IPS-20b (cell line): ENCODE measurements around the gene DPYD.

Source experiments
- H3K27ac ChIP-seq: one replicate; pipeline ENCODE4 v1.5.1; 2013; ENCODE audit warnings: low read length
- H3K27me3 ChIP-seq: 2 replicates; pipeline ENCODE4 v1.6.1; 2013; ENCODE audit warnings: mild to moderate bottlenecking, low read length, inconsistent platforms; ENCODE audit not compliant: insufficient read depth
- H3K36me3 ChIP-seq: 2 replicates; pipeline ENCODE4 v1.6.1; 2013; ENCODE audit warnings: low read depth, mild to moderate bottlenecking, inconsistent platforms, low read length, moderate library complexity; ENCODE audit not compliant: insufficient read depth
- H3K4me1 ChIP-seq: 2 replicates; pipeline ENCODE4 v1.6.1; 2013; ENCODE audit warnings: mild to moderate bottlenecking, control low read depth, inconsistent platforms, low read length, moderate library complexity; ENCODE audit not compliant: insufficient read depth
- H3K4me3 ChIP-seq: 2 replicates; pipeline ENCODE4 v1.5.1; 2013; ENCODE audit warnings: mild to moderate bottlenecking, low read length, inconsistent platforms
- H3K9ac ChIP-seq: 2 replicates; pipeline ENCODE4 v1.6.1; 2013; ENCODE audit warnings: low read depth, mild to moderate bottlenecking, inconsistent platforms, low read length, moderate library complexity
- H3K9me3 ChIP-seq: 2 replicates; pipeline ENCODE4 v1.6.1; 2013; ENCODE audit warnings: mild to moderate bottlenecking, low read depth, low read length, inconsistent platforms; ENCODE audit not compliant: insufficient read depth

Gene DPYD

GRCh38 chr1:97632776-97633175 lies 288.1 kb downstream of the DPYD start:
- no peaks in the 10 kb centered on the region for H3K4me1 ChIP-seq
- H3K27me3 ChIP-seq = no peaks in the 10 kb centered on the region
- no peak overlapping the region for H3K4me3 ChIP-seq
- no peak overlapping the region for H3K27ac ChIP-seq
- no peaks in the 10 kb centered on the region for H3K36me3 ChIP-seq
- no peaks in the 10 kb centered on the region for H3K9me3 ChIP-seq
- no peak overlapping the region for H3K9ac ChIP-seq

GRCh38 chr1:97632075-97632474 lies 288.8 kb downstream of the DPYD start:
- no peak overlapping the region for H3K4me3 ChIP-seq
- H3K27me3 ChIP-seq = no peaks in the 10 kb centered on the region
- H3K27ac ChIP-seq = no peak overlapping the region

GRCh38 chr1:97630948-97631347 lies 289.9 kb downstream of the DPYD start:
- Histone ChIP-seq H3K36me3 (no peaks in the 10 kb centered on the region), H3K4me3 (no peak overlapping the region), H3K27me3 (no peaks in the 10 kb centered on the region), H3K4me1 (no peaks in the 10 kb centered on the region), H3K27ac (no peak overlapping the region), H3K9ac (no peak overlapping the region), H3K9me3 (no peaks in the 10 kb centered on the region)

More at GRCh38 chr1:97632075-97632474, 288.8 kb downstream of the DPYD start:
- Histone ChIP-seq H3K9ac (no peak overlapping the region), H3K4me1 (no peaks in the 10 kb centered on the region), H3K9me3 (no peaks in the 10 kb centered on the region), H3K36me3 (no peaks in the 10 kb centered on the region)

- H3K27ac ChIP-seq = no peak overlapping the region
- H3K9me3 ChIP-seq = no peaks in the 10 kb centered on the region
- H3K9ac ChIP-seq = no peak overlapping the region
- no peak overlapping the region for H3K4me3 ChIP-seq
- H3K27me3 ChIP-seq = no peaks in the 10 kb centered on the region
- H3K36me3 ChIP-seq = no peaks in the 10 kb centered on the region
- H3K4me1 ChIP-seq = no peaks in the 10 kb centered on the region
Measured at GRCh38 chr1:97630281-97630680, 290.6 kb downstream of the DPYD start.

- H3K4me3 ChIP-seq = no peak overlapping the region
- no peaks in the 10 kb centered on the region for H3K27me3 ChIP-seq
- H3K4me1 ChIP-seq = peaks cover 7% of the 10 kb centered on the region; the same call in 1 of the 2 replicates
- no peaks in the 10 kb centered on the region for H3K36me3 ChIP-seq
- no peak overlapping the region for H3K9ac ChIP-seq
- no peak overlapping the region for H3K27ac ChIP-seq
- H3K9me3 ChIP-seq = no peaks in the 10 kb centered on the region
Measured at GRCh38 chr1:97623220-97623619, 297.6 kb downstream of the DPYD start.

GRCh38 chr1:97621955-97622354 lies 298.9 kb downstream of the DPYD start:
- Histone ChIP-seq H3K36me3 (no peaks in the 10 kb centered on the region), H3K27me3 (no peaks in the 10 kb centered on the region), H3K4me3 (no peak overlapping the region), H3K4me1 (peaks cover 7% of the 10 kb centered on the region; the same call in 1 of the 2 replicates), H3K9me3 (no peaks in the 10 kb centered on the region), H3K9ac (no peak overlapping the region), H3K27ac (no peak overlapping the region)

GRCh38 chr1:97619706-97620105 lies 301.1 kb downstream of the DPYD start:
- no peak overlapping the region for H3K9ac ChIP-seq
- H3K27me3 ChIP-seq = no peaks in the 10 kb centered on the region
- peaks cover 7% of the 10 kb centered on the region; the same call in 1 of the 2 replicates for H3K4me1 ChIP-seq
- H3K9me3 ChIP-seq = no peaks in the 10 kb centered on the region
- H3K27ac ChIP-seq = no peak overlapping the region
- no peaks in the 10 kb centered on the region for H3K36me3 ChIP-seq
- H3K4me3 ChIP-seq = no peak overlapping the region

- Histone ChIP-seq H3K4me3 (no peak overlapping the region), H3K27ac (no peak overlapping the region), H3K36me3 (no peaks in the 10 kb centered on the region), H3K4me1 (no peaks in the 10 kb centered on the region), H3K9ac (no peak overlapping the region), H3K9me3 (no peaks in the 10 kb centered on the region), H3K27me3 (no peaks in the 10 kb centered on the region)
Measured at GRCh38 chr1:97610748-97611147, 310.1 kb downstream of the DPYD start.

GRCh38 chr1:97610102-97610501 lies 310.7 kb downstream of the DPYD start:
- no peaks in the 10 kb centered on the region for H3K27me3 ChIP-seq
- no peak overlapping the region for H3K9ac ChIP-seq
- no peaks in the 10 kb centered on the region for H3K4me1 ChIP-seq
- H3K36me3 ChIP-seq = no peaks in the 10 kb centered on the region
- H3K27ac ChIP-seq = no peak overlapping the region
- no peaks in the 10 kb centered on the region for H3K9me3 ChIP-seq
- no peak overlapping the region for H3K4me3 ChIP-seq

GRCh38 chr1:97608272-97608671 lies 312.6 kb downstream of the DPYD start:
- H3K9ac ChIP-seq = no peak overlapping the region
- no peak overlapping the region for H3K27ac ChIP-seq
- H3K36me3 ChIP-seq = no peaks in the 10 kb centered on the region
- no peaks in the 10 kb centered on the region for H3K27me3 ChIP-seq
- H3K4me3 ChIP-seq = no peak overlapping the region
- peaks cover 2% of the 10 kb centered on the region; the same call in 1 of the 2 replicates for H3K4me1 ChIP-seq
- no peaks in the 10 kb centered on the region for H3K9me3 ChIP-seq

GRCh38 chr1:97603776-97604175 lies 317.1 kb downstream of the DPYD start:
- Histone ChIP-seq H3K9me3 (no peaks in the 10 kb centered on the region), H3K27ac (no peak overlapping the region), H3K36me3 (no peaks in the 10 kb centered on the region), H3K4me3 (no peak overlapping the region), H3K9ac (no peak overlapping the region), H3K4me1 (peaks cover 4% of the 10 kb centered on the region), H3K27me3 (no peaks in the 10 kb centered on the region)

GRCh38 chr1:97603218-97603617 lies 317.6 kb downstream of the DPYD start:
- Histone ChIP-seq H3K4me1 (peaks cover 4% of the 10 kb centered on the region), H3K27ac (no peak overlapping the region), H3K27me3 (no peaks in the 10 kb centered on the region), H3K4me3 (no peak overlapping the region), H3K9me3 (no peaks in the 10 kb centered on the region), H3K36me3 (no peaks in the 10 kb centered on the region), H3K9ac (no peak overlapping the region)

- no peaks in the 10 kb centered on the region for H3K9me3 ChIP-seq
- H3K9ac ChIP-seq = no peak overlapping the region
Measured at GRCh38 chr1:97599447-97599846, 321.4 kb downstream of the DPYD start.

More at GRCh38 chr1:97599447-97599846, 321.4 kb downstream of the DPYD start:
- no peaks in the 10 kb centered on the region for H3K36me3 ChIP-seq
- H3K4me3 ChIP-seq = no peak overlapping the region
- peaks cover 4% of the 10 kb centered on the region for H3K4me1 ChIP-seq
- H3K27me3 ChIP-seq = no peaks in the 10 kb centered on the region
- no peak overlapping the region for H3K27ac ChIP-seq
